SK-N-MC (cell line): ENCODE measurements around the gene CHMP6.

Experiments used
- DNase-seq: peaks from one replicate; pipeline ENCODE4 v3.0.0-alpha.2; 2011; ENCODE audit warnings: low read depth, low spot score
- H3K27ac ChIP-seq: fragments of 200-600 bp; sonication (generic); 2 replicates; pipeline ENCODE4 v1.5.1; 2016; ENCODE audit warnings: mixed run types
- H3K36me3 ChIP-seq: fragments of 200-600 bp; sonication (generic); 2 replicates; pipeline ENCODE4 v1.6.1; 2017; ENCODE audit warnings: antibody characterized with exemption, low read length, mixed read lengths; ENCODE audit not compliant: insufficient read depth
- H3K4me3 ChIP-seq: fragments of 200-600 bp; sonication (generic); 2 replicates; pipeline ENCODE4 v1.5.1; 2016
- H3K9ac ChIP-seq: fragments of 200-600 bp; sonication (generic); 2 replicates; pipeline ENCODE4 v1.8.0; 2017; ENCODE audit warnings: mixed run types, mixed read lengths; ENCODE audit not compliant: insufficient read length
- H3K9me3 ChIP-seq: fragments of 200-600 bp; sonication (generic); 2 replicates; pipeline ENCODE4 v1.6.1; 2017; ENCODE audit warnings: low read depth, mild to moderate bottlenecking, antibody characterized with exemption, low read length, moderate library complexity, mixed read lengths
- EZH2 ChIP-seq: fragments of 200-600 bp; sonication (generic); IDR thresholded peaks from one replicate; pipeline ENCODE4 v1.6.1; 2017; ENCODE audit warnings: antibody characterized with exemption
- FOXP2 ChIP-seq: optimal IDR thresholded peaks from 2 replicates; pipeline ENCODE3; 2011; ENCODE audit warnings: mild to moderate bottlenecking, moderate library complexity; ENCODE audit not compliant: insufficient read depth; ENCODE audit errors: extremely low read length, control extremely low read depth
- POLR2AphosphoS5 ChIP-seq: IDR thresholded peaks from 2 replicates; pipeline ENCODE4 v1.6.1; 2012; ENCODE audit warnings: mild to moderate bottlenecking, low read depth, low read length, borderline replicate concordance

Gene CHMP6

DNA sequence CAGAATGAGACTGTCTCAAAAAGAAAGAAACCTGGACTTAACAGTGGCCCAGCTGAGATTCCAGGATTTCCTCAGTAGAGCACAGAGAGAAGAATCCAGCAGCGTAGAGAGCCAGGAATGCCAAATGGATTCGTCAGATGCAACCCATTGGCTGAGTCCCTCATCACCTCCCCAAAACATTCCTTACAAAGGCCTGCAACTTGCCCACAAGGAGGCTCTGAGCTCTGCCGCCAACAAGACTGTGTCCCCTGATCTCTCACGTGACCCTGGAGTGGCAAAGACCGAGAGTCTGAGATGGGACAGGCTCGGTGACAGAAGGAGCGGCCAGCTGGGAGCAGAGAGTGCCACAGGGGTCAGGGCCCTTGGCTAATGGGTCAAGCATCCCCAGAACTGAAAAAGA is 6.9 kb upstream of the CHMP6 start:
- Histone ChIP-seq H3K4me3 (no peak overlapping the region), H3K27ac (no peak overlapping the region), H3K36me3 (no peaks in the 10 kb centered on the region), H3K9ac (no peak overlapping the region), H3K9me3 (no peaks in the 10 kb centered on the region)
- TF ChIP-seq EZH2 (no peak), POLR2AphosphoS5 (no peak)
- no peak for DNase-seq

DNA sequence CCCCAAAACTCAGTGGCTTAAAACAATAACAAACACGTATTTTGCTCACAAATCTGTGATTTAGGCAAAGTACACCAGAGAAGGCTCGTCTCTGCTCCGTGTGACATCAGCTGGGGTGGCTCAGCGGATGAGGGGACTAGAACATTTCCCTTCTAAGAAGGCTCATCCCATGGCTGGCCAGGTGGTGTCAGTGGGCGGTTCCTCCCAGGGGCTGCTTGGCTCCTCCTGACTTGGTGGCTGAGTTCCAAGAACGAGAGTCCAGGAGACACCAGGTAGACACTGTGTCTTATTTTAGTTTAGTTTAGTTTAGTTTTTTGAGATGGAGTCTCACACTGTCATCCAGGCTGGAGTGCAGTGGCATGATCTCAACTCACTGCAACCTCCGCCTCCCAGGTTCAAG is 5.6 kb upstream of the CHMP6 start:
- no peak for TF ChIP-seq POLR2AphosphoS5
- TF ChIP-seq FOXP2: no peak
- no peak for TF ChIP-seq EZH2
- H3K4me3 ChIP-seq: no peak overlapping the region
- no peak for DNase-seq
- no peak overlapping the region for H3K27ac ChIP-seq
- H3K36me3 ChIP-seq: no peaks in the 10 kb centered on the region
- no peaks in the 10 kb centered on the region for H3K9me3 ChIP-seq
- no peak overlapping the region for H3K9ac ChIP-seq

DNA sequence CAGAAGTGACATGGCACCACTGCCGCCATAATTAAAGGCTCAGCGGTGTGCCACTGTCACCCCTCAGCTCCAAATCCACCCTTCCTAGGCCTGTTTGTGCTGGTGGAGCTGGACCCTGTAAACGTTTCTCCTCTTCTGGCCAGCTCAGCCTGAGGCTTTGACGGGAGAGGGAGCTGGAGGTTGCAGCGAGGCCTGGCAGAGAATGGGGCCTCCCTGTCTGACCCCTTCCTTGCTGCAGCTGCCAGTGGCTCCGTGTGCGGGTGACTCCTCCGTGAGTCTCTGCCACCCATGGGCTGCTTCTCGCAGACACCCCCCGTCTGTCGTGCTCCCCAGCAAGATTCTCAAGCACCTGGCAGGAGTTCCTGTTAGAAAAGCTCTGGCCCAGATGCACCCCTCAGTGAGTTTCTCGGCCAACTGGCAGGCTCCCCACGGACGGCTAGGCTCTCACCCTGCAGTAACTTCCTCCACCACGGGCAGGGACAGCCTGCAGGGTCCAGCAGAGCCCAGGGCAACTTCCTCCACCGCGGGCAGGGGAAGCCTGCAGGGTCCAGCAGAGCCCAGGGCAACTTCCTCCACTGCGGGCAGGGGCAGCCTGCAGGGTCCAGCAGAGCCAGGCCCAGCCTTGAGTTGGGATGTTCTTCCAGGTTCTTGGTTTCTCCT is 4.7 kb upstream of the CHMP6 start:
- no peaks in the 10 kb centered on the region for H3K36me3 ChIP-seq
- H3K27ac ChIP-seq: no peak overlapping the region
- no peak overlapping the region for H3K9ac ChIP-seq
- no peaks in the 10 kb centered on the region for H3K9me3 ChIP-seq
- no peak overlapping the region for H3K4me3 ChIP-seq
- no peak for DNase-seq
- TF ChIP-seq EZH2 (no peak), POLR2AphosphoS5 (no peak), FOXP2 (no peak)

DNA sequence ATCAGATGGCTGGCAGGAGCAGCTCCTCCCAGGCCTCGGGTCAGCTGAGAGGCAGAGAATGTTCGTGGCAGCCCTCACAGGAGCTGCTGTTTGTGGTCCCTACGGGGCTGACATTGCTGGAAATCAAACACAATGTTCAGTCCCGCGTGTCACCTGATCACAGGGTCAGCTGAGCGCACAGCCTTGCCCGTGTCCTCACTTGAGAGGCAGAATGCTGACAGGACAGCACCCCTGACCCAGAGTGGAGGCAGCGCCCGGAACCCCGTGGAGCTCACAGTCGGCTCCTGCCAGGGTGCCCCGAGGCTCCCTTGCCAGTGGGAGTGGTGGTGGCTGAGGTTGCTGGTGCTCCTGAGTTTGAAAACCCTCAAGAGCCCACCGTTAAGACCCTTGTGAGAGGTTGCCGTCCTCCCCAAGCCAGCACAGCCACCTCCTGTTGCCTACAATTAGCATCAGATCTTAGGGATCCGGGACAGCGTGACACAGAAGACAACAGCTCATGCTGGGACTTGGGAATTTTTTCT is 3.6 kb upstream of the CHMP6 start:
- no peaks in the 10 kb centered on the region for H3K9me3 ChIP-seq
- no peak overlapping the region for H3K9ac ChIP-seq
- TF ChIP-seq FOXP2: no peak
- TF ChIP-seq POLR2AphosphoS5: no peak
- TF ChIP-seq EZH2: no peak
- no peak overlapping the region for H3K4me3 ChIP-seq
- no peak for DNase-seq
- H3K27ac ChIP-seq: no peak overlapping the region
- no peaks in the 10 kb centered on the region for H3K36me3 ChIP-seq

DNA sequence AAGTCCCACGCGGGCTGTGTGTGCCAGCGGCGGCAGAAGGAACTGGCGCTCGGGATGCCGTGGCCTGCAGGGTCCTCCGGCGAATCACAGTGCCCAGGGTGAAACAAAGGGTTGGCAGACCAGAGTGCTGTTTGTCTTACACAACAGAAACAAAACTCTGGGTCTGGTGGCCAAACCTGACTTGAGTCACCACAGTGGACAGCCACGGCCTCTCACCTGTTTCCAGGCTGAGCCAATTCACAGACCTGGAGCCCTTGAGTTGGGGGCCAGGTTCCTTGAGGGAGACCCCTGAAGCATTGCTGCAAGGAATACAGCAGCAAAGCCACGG is 2.1 kb upstream of the CHMP6 start:
- Histone ChIP-seq H3K9ac (no peak overlapping the region), H3K27ac (no peak overlapping the region), H3K9me3 (no peaks in the 10 kb centered on the region), H3K36me3 (no peaks in the 10 kb centered on the region), H3K4me3 (no peak overlapping the region)
- no peak for DNase-seq
- TF ChIP-seq POLR2AphosphoS5: no peak
- TF ChIP-seq FOXP2: no peak
- TF ChIP-seq EZH2: no peak

DNA sequence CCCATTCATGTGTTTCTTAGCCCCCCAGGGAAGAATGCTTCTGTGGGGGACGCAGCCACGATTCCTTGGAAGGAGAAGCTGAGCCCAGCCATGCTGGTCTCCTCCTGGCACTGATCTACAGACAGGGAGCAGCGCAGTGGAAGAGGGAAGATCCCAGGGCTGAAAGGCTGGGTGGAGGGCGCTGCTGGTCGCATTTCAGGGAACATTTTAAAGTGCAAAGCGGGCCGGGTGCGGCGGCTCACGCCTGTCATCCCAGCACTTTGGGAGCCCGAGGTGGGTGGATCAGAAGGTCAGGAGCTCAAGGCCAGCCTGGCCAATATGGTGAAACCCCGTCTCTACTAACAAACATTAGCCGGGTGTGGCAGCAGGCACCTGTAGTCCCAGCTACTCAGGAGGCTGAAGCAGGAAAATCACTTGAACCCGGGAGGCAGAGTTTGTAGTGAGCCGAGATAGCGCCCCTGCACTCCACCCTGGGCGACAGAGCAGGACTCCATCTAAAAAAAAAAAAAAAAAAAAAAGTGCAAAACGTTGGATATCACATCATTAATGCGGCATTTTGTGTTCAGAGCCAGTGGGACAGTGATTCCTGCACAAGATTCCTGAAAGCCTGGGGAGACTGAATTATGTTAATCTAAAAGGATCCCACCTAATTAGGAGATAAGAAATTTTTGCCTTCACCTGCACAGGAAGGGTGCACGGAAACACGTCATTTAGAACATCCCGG is 558 bp upstream of the CHMP6 start:
- H3K9me3 ChIP-seq: no peaks in the 10 kb centered on the region
- H3K27ac ChIP-seq: no peak overlapping the region
- TF ChIP-seq FOXP2 (no peak), POLR2AphosphoS5 (no peak), EZH2 (no peak)
- H3K4me3 ChIP-seq: peak overlapping the region; percentile 86
- H3K9ac ChIP-seq: peak overlapping the region; percentile 90
- no peaks in the 10 kb centered on the region for H3K36me3 ChIP-seq
- DNase-seq: no peak

DNA sequence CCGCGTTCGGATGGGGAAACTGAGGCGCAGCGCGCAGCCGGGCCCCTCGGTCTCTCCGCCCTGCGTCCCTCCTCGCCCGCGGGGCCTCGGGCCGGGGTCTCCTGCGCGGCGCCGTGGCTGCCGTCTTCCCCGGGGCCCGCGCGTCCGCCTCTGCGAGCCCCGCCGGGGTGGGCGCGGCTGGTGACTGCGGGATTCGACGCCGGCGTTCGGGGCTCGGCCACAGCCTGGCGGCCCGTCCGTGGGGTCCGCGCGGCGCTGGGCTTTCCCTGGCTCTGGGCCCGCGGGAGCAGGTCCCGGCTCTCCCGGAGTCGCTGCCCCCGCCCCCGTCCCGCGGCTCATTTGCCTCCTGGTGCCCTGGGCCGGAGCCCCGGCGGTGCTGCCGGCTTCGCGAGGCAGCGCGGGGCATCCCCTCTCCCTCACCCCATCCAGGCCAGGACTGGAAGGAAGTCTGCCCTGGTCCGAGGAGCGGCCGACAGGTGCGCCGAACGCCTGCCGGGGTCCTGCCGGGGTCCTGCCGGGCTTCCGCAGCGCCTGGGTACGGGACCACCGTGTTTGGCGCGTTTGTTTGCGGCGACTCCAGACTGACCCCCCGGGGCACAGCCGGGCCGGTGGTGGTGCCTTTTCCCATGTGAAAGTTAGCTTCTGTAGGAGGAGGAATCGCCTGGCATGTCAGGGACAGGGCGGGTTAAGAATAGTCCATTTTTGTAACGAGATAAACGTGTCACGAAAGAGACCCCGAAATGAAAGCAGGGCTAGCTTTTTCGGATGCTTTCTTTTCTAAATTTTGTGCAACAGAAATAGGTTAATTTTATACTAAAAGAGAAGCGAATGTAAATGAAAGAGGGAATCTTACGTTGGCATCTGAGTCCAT is 671 bp downstream of the CHMP6 start:
- no peak overlapping the region for H3K27ac ChIP-seq
- H3K36me3 ChIP-seq: no peaks in the 10 kb centered on the region
- no peak for DNase-seq
- peak overlapping the region; percentile 86 for H3K4me3 ChIP-seq
- TF ChIP-seq FOXP2 (no peak), EZH2 (no peak), POLR2AphosphoS5 (no peak)
- peak overlapping the region; percentile 90 for H3K9ac ChIP-seq
- no peaks in the 10 kb centered on the region for H3K9me3 ChIP-seq

DNA sequence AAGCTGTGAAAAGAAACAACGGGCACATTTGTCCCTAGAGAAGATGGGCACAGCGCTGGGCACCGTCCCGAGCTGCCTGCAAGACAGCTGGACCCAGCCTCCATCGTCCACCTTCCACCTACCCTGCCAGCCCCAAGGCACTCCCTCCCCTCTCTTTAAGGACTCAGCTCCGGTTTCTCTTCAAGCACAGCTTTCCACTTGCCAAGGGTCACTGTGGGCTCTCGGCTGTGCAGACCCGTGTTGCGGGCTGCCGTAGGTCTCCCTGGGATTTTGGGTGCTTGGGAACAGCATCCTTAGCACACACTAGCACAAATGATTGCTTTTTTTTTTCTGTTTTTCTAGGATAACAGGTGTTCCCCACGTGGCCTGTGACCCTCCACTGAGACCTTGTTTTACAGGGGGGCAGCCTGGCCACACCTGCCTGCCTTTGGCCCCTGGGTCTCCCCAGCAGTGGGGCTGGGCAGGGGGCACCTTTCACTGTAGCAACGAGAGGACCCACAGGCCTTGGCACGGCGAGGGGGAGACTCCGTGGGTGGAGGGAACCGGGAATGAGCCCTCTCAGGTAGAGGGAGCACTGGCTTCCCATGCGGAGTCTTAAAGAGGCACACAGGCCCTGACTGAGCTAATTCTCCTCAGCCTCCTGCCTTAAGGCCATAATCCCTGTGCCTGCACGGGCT is 1.4 kb downstream of the CHMP6 start:
- DNase-seq: no peak
- Histone ChIP-seq H3K36me3 (no peaks in the 10 kb centered on the region), H3K27ac (no peak overlapping the region), H3K9me3 (no peaks in the 10 kb centered on the region), H3K9ac (no peak overlapping the region), H3K4me3 (peak overlapping the region; percentile 86; the same call in 1 of the 2 replicates)
- TF ChIP-seq EZH2 (no peak), POLR2AphosphoS5 (no peak)
